ENCODE measurements around the gene HELZ. TPM values are rescaled to one million over a fixed set of nuclear protein-coding genes. Genes with fewer than 3 reads are reported as not detected.
"Not testable (repeated sequence)": the region's sequence is repeated elsewhere in the genome, so short reads cannot be mapped to it uniquely, and the experiment has no call there.

The HELZ gene
- total RNA-seq, 2 donors from 2014 or later, result 52.3 to 53.5 TPM

DNA sequence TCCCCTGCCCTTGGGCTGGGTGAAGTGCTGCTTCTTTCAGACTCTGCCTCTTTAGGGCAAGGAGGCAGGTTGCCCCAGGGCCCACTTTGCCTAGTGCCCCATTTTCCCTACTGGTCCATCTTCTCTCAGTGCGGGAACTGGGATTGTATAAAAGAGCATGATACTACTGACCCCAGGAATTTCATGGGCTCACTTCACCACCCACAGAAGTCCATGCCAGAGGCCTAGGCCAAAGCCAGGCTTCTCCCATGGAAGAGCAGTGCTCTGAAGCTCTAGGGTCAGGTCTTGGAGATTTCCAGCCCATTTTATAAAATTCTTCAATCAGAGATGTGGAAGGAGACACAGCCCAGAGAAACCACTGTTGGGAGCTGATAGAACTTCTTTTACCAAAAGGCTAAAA lies 194.9 kb downstream of the HELZ start:
- DNase-seq (ENCODE audit: low spot score), result no peak
- intact Hi-C loops (cut with DNase I), result no loop called here

DNA sequence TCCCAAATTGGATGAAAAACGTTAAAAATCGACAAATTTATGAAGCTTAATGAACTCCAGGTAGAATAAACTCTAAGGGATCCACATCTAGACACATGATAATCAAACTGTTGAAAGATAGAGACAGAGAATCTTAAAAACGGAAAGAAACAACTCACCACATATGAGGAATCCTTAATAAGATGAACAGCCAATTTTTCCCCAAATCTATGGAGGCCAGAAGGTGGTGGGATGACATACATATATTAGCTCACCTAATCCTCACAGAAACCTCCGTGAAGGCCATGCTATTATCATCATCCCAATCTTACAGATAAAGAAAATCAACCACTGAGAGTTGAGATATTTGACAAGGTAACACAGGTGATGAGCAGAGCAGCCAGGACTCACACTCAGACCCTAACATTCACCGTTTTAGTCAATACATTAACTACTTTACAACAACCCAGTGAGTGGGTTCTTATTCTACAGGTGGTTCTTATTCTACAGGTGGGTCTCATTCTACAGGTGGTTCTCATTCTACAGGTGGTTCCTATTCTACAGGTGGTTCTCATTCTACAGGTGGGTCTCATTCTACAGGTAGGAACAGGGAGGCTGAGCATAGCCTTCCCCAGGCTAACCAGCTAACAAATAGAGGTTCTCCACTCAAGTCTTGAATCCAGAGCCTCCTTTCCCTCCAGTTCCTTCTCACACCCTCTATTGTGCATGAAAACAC lies 195.8 kb downstream of the HELZ start:
- no peak for DNase-seq (ENCODE audit: low spot score)
- intact Hi-C loops (cut with DNase I), result no loop called here

DNA sequence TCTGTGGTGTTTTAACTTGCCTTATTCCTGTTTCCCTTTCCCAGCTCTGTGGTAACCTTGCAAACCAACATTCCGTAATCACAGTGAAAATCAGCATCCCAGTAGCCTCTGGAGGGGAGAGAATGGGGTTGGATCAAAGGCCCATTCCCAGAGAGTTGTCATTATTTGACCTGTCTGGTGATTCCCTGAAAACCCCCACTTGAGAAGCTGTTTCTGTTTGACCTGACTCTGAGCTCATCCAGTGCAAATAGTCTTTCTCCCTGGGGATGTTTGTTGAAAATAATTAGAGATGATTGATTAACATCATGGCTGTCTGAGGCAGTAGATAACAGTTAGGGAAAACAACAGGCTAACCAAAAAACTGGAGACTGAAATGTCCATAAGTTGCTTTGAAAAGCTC lies 197.6 kb downstream of the HELZ start:
- no peak for DNase-seq (ENCODE audit: low spot score)
- intact Hi-C loops (cut with DNase I), result no loop called here

DNA sequence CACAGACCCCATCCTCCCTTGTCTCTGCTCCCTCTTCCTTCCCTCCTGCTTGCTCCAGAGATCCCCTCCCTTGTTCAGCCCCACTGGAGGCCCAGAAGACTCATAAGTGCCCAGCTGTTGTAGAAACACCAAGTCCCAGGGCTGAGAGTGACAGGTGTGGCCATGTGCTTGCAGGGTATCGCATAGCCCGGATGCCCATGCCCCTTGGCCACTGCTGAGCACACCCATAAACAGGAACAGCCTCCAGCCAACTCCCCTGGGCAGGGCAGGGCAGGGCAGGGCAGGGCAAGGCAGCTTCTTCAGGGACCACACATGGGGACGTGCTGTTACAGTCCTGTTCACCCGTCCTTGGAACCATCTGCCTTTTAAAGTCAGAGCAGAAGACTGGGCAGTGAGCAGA lies 198.6 kb downstream of the HELZ start:
- intact Hi-C loops (cut with DNase I), result no loop called here

DNA sequence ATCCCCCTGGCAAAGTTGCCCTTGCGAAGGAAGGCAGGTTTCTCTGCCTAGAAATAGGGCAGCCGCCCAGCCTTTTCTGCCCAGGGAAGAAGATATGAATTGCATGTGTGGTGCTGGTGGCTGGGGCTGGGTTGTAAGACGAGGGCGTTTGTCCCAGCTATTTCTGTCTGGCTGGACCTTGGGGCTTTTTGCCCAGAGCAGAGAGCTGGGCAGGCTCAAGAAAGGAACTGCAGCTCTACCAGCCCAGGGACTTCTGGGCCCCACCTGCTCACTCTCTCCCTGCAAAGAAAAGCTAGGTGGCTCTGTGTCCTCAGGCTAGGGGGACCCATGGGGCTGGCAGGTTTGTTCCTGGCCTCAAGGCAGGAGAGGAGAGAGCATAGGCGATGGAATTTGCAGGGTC lies 200.1 kb downstream of the HELZ start:
- no peak for DNase-seq (ENCODE audit: low spot score)
- intact Hi-C loops (cut with DNase I), result no loop called here

More for the DNA sequence above, 198.6 kb downstream of the HELZ start:
- DNase-seq (ENCODE audit: low spot score), result no peak

DNA sequence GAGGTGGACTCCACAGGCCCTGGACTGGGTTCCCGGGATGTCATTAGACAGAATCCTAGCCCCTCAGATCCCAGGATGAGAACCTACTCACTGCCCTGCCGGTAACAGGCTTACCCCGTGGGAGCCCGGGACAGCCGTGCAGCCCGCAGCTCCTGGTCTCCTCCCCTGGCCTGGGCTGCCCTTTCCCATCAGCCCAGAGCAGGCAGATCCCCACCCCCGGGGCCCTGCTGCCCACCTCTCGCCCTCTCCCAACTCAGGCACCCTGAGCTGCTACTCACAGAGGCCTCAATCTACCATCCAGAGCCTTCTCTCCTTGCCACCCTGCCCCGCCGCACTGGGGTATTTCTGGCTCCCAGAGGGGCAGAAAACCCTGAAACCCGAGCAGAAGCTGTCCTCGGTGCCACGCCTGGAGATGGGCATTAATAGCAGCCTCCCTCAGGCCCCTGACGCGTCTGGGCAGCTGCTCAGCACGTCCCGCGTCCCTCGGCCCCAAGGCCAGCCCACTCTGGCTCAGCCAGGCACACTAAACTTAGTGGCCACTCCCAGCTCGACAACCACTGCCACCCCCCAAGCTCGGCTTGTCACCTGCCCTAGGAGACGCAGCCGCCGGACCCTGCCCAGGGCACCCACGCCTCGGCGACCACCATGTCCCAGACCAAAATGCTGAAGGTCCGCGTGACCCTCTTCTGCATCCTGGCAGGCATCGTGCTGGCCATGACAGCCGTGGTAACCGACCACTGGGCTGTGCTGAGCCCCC lies 200.8 kb downstream of the HELZ start, which contains the start of gene CACNG1:
Gene CACNG1 (plus strand): TSS at position 539 of the 757 bp plus-strand sequence. CDS start 107 bp downstream, at position 646.
- DNase-seq (ENCODE audit: low spot score), result no peak
- intact Hi-C loops (cut with DNase I), result no loop called here

DNA sequence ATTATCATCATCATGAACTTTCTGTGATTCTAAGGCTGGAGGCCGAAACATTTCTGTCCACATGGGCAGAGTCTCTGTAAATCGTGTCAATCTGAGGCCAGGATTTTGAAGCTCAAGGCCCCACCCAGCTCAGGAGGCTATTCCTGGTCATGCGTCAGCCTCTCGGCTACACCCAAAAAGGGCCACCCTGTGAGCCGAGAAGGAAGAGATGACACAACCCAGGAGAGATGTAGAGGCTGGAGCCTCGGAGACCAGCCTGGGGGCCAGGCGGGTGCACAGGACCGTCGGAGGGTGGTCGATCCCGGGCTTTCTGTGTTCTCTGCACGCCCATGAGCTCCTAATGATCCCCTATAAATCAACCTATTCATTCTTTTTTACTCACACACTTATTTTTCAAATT lies 201.7 kb downstream of the HELZ start:
- intact Hi-C loops (cut with DNase I), result no loop called here
- DNase-seq (ENCODE audit: low spot score), result no peak

DNA sequence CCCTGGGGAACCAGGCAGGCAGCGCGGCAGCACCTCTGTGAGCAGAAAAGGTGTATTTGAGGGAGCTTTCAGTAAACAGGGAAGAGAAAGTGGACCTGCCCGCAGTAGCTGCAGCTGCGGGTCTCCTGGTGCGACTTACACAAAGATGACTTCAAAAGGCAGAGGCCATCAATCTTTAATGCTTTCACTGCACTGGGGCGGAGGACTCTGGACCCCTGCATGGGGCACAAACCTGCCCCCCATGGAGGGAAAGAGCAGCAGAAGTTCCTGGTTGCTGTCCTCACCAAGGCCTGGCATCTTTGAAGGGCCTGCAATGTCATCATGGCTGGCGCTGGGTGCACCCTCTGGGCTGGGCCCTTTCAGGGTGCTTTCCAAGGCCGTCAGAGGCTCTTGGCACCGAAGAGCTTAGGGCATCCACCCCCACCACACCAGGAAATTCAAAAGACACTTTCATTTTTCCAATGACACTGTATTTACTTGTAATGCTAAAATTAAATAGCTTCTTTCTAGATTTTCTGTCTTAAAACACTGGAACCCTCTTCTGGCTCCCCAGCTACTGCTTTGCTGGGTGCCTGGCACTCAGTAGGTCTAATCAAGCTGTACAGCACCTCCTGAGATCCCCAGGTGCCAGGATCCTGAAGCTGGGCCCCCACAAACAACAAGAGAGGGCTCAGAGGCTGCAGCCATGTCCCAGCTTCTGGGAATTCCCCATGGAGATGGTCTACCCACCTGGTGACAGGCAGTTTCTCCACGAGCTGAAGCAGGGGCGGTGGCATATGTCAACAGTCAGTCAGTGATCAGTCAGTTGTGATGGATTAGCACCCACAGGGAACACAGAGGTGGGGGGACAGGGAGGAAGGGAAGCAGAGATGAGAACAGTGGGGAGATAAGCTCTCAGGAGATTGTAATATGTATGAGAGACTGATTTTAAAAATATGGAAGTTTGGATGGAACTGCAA lies 202.8 kb downstream of the HELZ start:
- DNase-seq (ENCODE audit: low spot score), result no peak
- intact Hi-C loops (cut with DNase I), result no loop called here

DNA sequence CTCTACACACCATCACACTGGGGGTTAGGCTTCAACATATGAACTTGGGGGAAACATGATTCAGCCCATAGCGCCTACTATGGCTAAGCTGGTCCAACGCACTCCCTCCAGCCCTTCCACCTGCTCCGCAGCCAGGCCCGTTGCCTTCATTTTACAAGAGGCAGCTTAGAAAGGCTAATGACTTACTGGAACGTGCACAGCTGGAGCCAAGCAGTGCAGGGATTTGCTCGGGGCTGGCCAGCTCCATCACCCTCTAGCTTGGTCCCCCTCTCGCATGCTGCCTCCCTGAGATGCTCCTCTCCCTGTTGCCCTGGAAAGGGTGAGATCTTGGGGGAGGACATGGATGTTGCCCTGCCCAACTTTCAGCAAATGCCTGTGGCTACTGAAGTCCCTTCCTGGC lies 203.5 kb downstream of the HELZ start:
- DNase-seq (ENCODE audit: low spot score), result no peak
- intact Hi-C loops (cut with DNase I), result no loop called here

DNA sequence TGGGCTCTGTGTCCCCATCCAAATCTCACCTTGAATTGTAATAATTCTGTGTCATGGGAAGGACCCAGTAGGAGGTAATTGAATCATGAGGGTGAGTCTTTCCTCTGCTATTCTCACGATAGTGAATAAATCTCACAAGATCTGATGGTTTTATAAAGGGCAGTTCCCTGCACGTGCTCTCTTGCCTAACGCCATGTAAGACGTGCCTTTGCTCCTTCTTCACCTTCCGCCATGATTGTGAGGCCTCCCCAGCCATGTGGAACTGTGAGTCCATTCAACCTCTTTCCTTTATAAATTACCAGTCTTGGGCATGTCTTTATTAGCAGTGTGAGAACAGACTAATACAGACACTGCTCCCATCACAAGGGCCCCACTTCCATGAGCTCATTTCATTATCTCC lies 203.9 kb downstream of the HELZ start:
- intact Hi-C loops (cut with DNase I); DNase-seq (ENCODE audit: low spot score): not testable (repeated sequence)

DNA sequence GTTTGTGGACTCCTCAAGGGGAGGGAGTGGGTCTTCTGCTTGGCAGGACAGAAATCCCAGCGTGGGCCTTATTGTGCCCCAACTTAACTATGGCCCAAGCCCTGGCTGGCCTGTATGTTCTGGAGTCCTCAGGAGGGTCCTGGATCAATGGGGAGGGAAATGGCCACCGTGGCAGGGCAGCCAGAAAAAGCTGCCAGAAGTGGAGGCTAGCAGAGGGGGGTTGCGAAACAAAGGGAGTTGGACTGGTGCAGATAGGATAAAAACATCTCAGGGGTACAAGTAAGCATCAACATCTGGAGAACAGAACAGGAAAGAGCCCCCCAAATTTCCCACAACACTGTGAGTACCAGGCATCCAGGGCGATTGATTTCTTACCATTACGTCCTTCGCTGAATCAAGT lies 204.3 kb downstream of the HELZ start:
- intact Hi-C loops (cut with DNase I), result no loop called here

DNA sequence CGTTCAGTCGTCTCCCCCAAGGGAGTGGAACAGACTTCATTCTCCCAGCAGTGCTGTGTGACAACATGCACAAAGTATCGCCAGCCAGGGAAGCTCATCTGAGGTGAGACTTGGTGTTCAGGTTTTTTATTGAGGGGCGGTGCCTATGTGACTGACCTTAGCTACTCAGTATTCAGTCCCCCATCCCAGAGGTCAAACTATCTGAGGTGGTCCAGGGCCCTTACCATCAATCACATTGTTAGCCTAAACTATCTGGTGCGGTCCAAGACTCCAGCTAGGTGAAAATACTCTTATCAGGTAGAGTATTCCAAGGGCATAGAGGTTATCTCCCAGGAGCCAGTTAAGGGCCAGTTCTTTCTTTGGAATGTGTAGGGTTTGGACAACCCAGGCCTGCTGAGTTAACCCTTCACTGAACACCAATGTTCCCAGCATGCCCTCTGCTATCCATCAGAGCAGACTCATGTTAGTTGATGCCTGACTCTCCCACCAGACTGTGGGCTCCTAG lies 206.1 kb downstream of the HELZ start:
- intact Hi-C loops (cut with DNase I), result no loop called here
- DNase-seq (ENCODE audit: low spot score), result no peak

More for the DNA sequence above, 204.3 kb downstream of the HELZ start:
- no peak for DNase-seq (ENCODE audit: low spot score)

DNA sequence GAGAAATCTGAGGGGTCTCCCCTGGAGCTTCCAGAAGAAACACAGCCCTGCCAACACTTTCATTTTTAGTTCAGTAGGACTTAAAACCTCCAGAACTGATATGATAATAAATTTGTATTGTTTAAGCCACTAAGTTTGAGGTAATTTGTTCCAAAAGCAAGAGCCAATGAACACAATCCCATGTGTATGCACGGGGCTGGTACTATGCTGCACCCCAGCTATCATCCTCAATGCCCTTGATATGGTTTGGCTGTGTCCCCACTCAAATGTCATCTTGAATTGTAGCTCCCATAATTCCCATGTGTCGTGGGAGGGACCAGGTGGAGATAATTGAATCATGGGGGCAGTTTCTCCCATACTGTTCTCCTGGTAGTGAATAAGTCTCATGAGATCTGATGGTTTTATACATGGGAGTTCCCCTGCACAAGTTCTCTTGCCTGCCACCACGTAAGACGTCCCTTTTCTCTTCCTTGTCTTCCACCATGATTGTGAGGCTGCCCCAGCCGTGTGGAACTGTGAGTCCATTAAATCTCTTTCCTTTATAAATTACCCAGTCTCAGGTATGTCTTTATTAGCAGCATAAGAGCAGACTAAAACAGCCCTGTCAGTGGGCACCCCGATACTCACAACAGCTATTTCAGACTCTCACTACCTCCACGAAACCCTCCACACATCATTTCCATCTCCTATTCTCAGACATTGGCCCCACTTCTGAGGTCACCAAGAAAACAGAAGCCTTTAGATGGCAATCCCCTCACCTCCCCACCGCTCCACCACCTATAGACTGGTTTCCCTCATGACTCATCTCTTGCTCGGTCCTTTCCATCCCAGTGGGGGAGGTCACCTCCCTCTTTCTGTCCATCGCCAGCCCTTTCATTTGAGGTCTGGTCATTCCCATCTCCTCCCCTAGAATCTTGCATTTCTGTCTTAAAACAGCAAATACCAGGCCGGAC lies 209.6 kb downstream of the HELZ start:
- DNase-seq (ENCODE audit: low spot score), result no peak
- intact Hi-C loops (cut with DNase I), result no loop called here

DNA sequence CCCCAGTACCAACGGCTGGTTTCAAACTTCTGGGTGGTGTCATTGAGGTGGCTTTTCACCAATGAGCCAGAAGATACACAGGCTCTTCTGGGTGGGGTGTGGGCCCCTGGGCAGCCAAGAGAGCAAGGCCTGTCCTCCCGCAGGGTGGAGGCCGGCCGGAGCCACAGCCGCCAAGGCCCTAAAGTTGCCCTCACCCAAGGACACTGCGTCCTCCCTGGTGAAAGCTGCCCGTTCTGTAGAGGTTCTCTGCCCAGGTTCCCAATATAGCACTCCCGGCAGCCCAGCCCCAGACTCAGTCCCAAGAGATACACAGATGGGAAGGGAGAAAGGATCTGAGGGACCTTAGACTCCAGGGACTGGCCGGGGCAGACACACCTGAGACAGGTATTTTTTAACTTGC lies 211.4 kb downstream of the HELZ start:
- intact Hi-C loops (cut with DNase I), result no loop called here
- no peak for DNase-seq (ENCODE audit: low spot score)

DNA sequence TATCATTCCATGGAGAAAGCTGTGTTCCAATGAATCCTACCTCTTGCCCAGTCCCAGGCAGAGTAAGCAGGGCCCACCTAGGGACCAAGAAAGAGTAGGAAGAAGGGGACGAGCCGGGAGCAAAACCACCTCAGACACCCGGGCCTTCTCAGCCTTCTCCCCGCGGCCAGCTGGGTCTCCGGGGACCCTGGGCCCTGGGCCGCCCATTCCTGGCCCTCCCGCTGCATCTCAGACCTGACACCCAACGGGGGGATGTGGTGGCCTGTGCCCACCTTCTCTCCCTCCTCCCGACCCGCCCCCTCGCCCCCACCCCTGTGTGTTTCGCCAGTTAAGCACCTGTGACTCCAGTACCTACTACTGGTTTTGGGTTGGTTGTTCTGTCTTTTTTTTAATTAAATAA lies 212.0 kb downstream of the HELZ start:
- intact Hi-C loops (cut with DNase I), result no loop called here
- no peak for DNase-seq (ENCODE audit: low spot score)

DNA sequence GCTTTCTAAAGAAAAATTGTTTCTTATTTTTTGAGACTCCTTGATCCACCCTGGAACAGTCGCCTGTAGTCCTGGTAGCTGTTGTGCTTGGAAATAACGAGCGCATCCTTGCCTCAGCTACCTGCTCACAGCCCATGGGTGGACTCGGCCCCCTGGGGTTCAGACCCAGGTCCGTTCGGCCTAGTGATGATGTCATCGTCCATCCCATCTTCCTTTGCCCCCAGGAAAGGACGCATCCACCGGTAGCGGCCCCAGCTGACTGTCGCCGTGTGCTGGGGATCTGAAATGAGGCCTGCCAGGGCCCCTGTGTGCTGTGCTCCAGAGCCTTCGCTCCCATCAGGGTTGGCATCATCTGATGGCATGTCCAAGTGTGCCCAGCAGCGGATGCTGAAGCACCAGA lies 212.6 kb downstream of the HELZ start:
- DNase-seq (ENCODE audit: low spot score), result no peak
- intact Hi-C loops (cut with DNase I), result no loop called here

DNA sequence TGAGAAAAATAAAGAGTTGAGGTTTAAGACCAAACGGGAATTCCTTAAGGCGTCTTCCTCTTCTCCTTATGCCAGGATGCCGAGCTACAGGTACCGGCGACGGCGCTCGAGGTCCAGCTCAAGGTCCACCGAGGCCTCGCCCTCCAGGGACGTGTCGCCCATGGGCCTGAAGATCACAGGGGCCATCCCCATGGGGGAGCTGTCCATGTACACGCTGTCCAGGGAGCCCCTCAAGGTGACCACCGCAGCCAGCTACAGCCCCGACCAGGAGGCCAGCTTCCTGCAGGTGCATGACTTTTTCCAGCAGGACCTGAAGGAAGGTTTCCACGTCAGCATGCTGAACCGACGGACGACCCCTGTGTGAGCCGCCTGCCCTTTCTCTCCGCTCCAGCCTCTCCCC lies 214.4 kb downstream of the HELZ start:
- intact Hi-C loops (cut with DNase I), result no loop called here
- no peak for DNase-seq (ENCODE audit: low spot score)

DNA sequence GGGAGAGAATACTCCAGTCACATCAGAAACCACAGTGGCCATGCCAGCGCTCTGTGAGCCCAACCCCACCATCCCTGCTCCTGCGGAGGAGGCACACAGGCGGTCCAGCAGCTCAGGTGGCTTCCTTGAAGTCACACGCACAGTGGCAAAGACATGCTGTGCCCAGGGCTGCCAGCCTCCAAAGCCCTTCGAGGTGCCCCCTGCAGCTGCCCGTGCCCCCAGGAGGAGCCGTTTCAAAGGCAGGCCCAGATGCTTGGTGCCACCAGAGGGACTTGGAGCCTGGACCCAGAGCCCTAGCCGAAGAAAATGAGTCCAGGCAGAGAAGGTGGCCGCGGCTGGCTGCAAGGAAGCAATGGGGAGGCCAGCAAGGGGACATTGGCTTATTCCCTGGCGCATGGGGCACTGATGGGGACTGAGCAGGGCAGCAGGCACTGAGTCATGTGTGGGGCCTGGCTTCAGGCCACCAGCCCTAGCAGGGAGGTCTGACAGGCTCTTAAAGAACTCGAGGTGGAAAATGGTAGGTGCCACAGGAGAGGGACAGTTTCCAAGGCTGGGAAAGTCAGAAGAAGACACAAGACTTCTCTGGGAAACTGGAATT lies 217.9 kb downstream of the HELZ start:
- no peak for DNase-seq (ENCODE audit: low spot score)

More for the DNA sequence above, 217.9 kb downstream of the HELZ start:
- intact Hi-C loops (cut with DNase I), result no loop called here

Data from posterior vena cava (tissue), 2 donors.